Measurements from ENCODE around the gene TOMM20L.

TOMM20L gene

DNA sequence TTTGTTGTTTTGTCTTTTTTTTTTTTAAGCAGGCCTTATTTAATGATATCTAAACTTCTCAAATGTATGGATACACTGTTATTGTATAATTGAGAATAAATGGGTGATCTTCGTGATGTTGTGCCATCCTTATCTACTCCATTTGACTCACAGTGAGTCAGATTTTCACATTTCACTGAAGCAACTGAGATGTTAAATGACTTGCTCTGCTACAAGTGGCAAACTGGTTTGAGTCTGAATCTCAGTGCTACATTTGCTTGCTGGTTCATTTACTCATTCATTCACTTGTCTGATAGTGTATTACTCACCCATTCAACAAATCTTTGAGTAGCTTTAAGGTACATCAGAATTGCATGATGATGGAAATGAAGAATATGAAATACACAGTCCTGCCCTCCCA, 34.4 kb downstream of the TOMM20L start:
- TF ChIP-seq, protein P1, sequence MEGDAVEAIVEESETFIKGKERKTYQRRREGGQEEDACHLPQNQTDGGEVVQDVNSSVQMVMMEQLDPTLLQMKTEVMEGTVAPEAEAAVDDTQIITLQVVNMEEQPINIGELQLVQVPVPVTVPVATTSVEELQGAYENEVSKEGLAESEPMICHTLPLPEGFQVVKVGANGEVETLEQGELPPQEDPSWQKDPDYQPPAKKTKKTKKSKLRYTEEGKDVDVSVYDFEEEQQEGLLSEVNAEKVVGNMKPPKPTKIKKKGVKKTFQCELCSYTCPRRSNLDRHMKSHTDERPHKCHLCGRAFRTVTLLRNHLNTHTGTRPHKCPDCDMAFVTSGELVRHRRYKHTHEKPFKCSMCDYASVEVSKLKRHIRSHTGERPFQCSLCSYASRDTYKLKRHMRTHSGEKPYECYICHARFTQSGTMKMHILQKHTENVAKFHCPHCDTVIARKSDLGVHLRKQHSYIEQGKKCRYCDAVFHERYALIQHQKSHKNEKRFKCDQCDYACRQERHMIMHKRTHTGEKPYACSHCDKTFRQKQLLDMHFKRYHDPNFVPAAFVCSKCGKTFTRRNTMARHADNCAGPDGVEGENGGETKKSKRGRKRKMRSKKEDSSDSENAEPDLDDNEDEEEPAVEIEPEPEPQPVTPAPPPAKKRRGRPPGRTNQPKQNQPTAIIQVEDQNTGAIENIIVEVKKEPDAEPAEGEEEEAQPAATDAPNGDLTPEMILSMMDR (IDR thresholded peaks at IDR 0.05), result no peak

DNA sequence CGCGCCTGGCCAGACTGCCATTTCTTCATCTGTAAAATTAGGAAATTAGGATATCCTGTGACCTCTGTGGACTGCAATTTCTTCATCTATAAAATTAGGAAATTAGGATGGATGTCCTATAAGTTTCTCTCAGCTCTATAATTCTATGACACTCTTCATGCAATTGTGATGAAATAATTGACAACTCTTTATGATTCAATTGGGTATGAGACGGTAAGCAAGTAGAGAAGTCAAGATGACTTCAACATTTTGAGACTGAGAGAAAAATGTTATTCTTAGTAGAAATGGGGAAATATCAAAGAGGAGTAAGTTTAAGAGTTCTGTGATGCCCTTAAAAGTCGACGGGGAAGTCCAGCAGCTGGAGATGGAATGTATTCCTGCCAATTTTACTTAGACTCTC, 43.7 kb downstream of the TOMM20L start:
- TF ChIP-seq, protein P1 (IDR thresholded peaks at IDR 0.05), result no peak

DNA sequence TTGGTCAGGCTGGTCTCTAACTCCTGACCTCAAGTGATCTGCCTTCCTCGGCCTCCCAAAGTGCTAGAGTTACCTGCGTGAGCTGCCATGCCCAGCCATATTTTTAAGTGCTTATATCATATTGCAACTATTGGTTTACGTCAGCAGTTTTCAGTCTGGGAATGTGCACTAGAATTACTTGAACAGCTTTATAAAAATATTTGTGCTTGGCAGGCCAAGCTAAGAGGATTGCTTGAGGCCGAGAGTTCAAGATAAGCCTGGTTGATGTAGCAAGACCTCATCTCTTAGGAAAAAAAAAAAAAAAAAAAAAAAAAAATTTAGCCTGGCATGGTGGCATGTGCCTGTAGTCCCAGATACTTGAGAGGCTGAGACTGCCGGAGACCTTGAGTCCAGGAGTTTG, 48.9 kb downstream of the TOMM20L start:
- TF ChIP-seq, protein P1 (IDR thresholded peaks at IDR 0.05), result no peak

DNA sequence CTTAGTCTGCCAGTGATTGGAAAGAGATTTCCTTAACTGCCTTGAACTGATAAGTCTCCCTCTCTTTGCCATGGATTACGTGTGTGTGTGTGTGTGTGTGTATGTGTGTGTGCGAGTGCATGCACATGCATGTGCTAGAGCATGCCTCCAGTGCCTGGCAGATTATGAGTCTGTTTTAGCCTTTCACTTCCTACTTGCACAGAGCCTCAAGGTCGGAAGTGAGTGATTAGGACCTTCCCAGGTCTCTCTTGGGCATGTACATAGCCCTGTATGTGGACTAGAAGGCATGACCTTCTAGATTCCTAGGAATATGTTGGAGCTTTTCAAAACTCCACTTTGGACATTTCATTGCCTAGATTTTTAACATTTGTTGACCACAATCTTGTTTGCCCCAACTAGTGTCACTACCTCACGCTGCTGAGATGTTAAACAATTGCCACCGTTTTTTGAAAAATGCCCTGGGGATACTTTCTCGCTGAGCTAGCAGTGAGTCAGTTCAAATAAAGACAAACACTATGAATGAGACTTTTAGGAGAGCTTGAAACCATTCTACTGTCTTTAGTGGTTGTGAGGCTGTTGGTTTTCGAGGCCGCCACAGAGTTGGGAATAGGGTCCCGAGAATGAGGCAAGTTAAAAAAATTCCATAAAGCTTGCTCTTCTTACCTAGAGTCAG, 60.0 kb downstream of the TOMM20L start:
- TF ChIP-seq, protein P1 (IDR thresholded peaks at IDR 0.05), result no peak
